MCF 10A (cell line): ENCODE results near the gene ACTL9. TPM values are rescaled to one million over a fixed set of nuclear protein-coding genes. Genes with fewer than 3 reads are reported as not detected.
A peak's percentile ranks its signal among the peaks of the same experiment; 100 is the strongest.

ENCODE experiments used
- BruUV-seq: library from RNA; stranded (reverse); fragments of 400-500 nt; replicated peaks from 2 replicates; lab custom pipeline; 2021; lab: Mats Ljungman, UMichigan
- CTCF ChIA-PET: fragments of 300-600 bp; sonication (Branson Sonifier 250); formaldehyde crosslinking; extraction: SDS; loops from one replicate; lab custom pipeline; 2021; ENCODE audit warnings: antibody characterized with exemption, inconsistent platforms; lab: Yijun Ruan, JAX
- POLR2A ChIA-PET: fragments of 300-600, 350-650 bp; sonication (Branson Sonifier 250); formaldehyde crosslinking; extraction: SDS; loops from one replicate; lab custom pipeline; 2020; ENCODE audit warnings: antibody characterized with exemption, inconsistent platforms; lab: Yijun Ruan, JAX
- DNase-seq: peaks from one replicate; pipeline ENCODE4 v3.0.0-alpha.2; 2018; ENCODE audit not compliant: unreplicated experiment
- H3K27ac Mint-ChIP-seq: one replicate; pipeline ENCODE4 v1.8.0; 2022; ENCODE audit warnings: mild to moderate bottlenecking, low read depth, mixed read lengths; ENCODE audit not compliant: unreplicated experiment
- H3K27me3 Mint-ChIP-seq: one replicate; pipeline ENCODE4 v1.8.0; 2022; ENCODE audit warnings: mixed read lengths; ENCODE audit not compliant: insufficient read depth, unreplicated experiment
- H3K36me3 Mint-ChIP-seq: one replicate; pipeline ENCODE4 v1.8.0; 2022; ENCODE audit warnings: mild to moderate bottlenecking, moderate library complexity, mixed read lengths; ENCODE audit not compliant: insufficient read depth, unreplicated experiment
- H3K4me1 Mint-ChIP-seq: one replicate; pipeline ENCODE4 v1.8.0; 2022; ENCODE audit warnings: mixed read lengths; ENCODE audit not compliant: insufficient read depth, unreplicated experiment
- H3K4me3 Mint-ChIP-seq: one replicate; pipeline ENCODE4 v1.8.0; 2022; ENCODE audit warnings: mild to moderate bottlenecking, moderate library complexity, mixed read lengths; ENCODE audit not compliant: unreplicated experiment
- H3K9me3 Mint-ChIP-seq: one replicate; pipeline ENCODE4 v1.8.0; 2022; ENCODE audit warnings: mixed read lengths; ENCODE audit not compliant: unreplicated experiment
- CTCF ChIP-seq: fragments of 200-600 bp; IDR thresholded peaks from one replicate; pipeline ENCODE4 v1.8.0; 2022; ENCODE audit warnings: antibody characterized with exemption, mild to moderate bottlenecking; ENCODE audit not compliant: unreplicated experiment
- intact Hi-C: fragments of 100-400 bp; cut with micrococcal nuclease; formaldehyde crosslinking; loops from 2 replicates; pipeline ENCODE4 v1.14.1; 2022
- total RNA-seq: library from RNA; stranded (reverse); gene quantifications from 2 replicates; pipeline ENCODE4 v1.2.3, GENCODE V29; 2022

Gene ACTL9
- total RNA-seq, 1 experiment from 2014 or later: not detected

- intact Hi-C loops: no loop called here
- no peak for TF ChIP-seq CTCF
- DNase-seq: no peak
- no peak overlapping the region for H3K27ac Mint-ChIP-seq
- H3K4me3 Mint-ChIP-seq: no peak overlapping the region
- H3K36me3 Mint-ChIP-seq: no peaks in the 10 kb centered on the region
- H3K4me1 Mint-ChIP-seq: no peaks in the 10 kb centered on the region
- ChIA-PET CTCF (no interaction called here), POLR2A (no interaction called here)
- H3K27me3 Mint-ChIP-seq: no peaks in the 10 kb centered on the region
- no TSS peak for BruUV-seq
- peaks cover 21% of the 10 kb centered on the region for H3K9me3 Mint-ChIP-seq
Observed at GRCh38 chr19:8699908-8700307, 1.3 kb upstream of the ACTL9 start.

GRCh38 chr19:8697671-8698432 is 743 bp downstream of the ACTL9 start:
- ChIA-PET CTCF (interaction anchor here (0.5 to 0.8 kb wide), 4 partner anchors 26 to 373 kb away, joined by 3 read pairs; no protein-coding TSS in a partner anchor), POLR2A (no interaction called here)
- Mint-ChIP-seq H3K27ac (no peak overlapping the region), H3K9me3 (peaks cover 21% of the 10 kb centered on the region), H3K4me3 (no peak overlapping the region), H3K27me3 (no peaks in the 10 kb centered on the region), H3K4me1 (no peaks in the 10 kb centered on the region), H3K36me3 (no peaks in the 10 kb centered on the region)
- peak; percentile 8 for TF ChIP-seq CTCF
- BruUV-seq: no TSS peak
- intact Hi-C loops: no loop called here
- DNase-seq: no peak

- no peaks in the 10 kb centered on the region for H3K4me1 Mint-ChIP-seq
- H3K4me3 Mint-ChIP-seq: no peak overlapping the region
- H3K27ac Mint-ChIP-seq: no peak overlapping the region
- intact Hi-C loops: no loop called here
- ChIA-PET CTCF (no interaction called here), POLR2A (no interaction called here)
- no peak for TF ChIP-seq CTCF
- no TSS peak for BruUV-seq
- no peaks in the 10 kb centered on the region for H3K36me3 Mint-ChIP-seq
- peaks cover 28% of the 10 kb centered on the region for H3K9me3 Mint-ChIP-seq
- H3K27me3 Mint-ChIP-seq: no peaks in the 10 kb centered on the region
- no peak for DNase-seq
Observed at GRCh38 chr19:8696993-8697392, 1.6 kb downstream of the ACTL9 start.

GRCh38 chr19:8695911-8696310 is 2.7 kb downstream of the ACTL9 start:
- no peak for TF ChIP-seq CTCF
- Mint-ChIP-seq H3K4me1 (no peaks in the 10 kb centered on the region), H3K36me3 (no peaks in the 10 kb centered on the region), H3K27ac (no peak overlapping the region), H3K9me3 (peaks cover 39% of the 10 kb centered on the region), H3K27me3 (no peaks in the 10 kb centered on the region), H3K4me3 (no peak overlapping the region)
- intact Hi-C loops: no loop called here
- ChIA-PET POLR2A (no interaction called here), CTCF (interaction anchor here (0.7 to 3.4 kb wide), 3 partner anchors 27 to 52 kb away, joined by 3 to 24 read pairs (median 4); no protein-coding TSS in a partner anchor)
- no peak for DNase-seq
- BruUV-seq: no TSS peak
